ENCODE measurements around the gene DAB2IP. TPM values are rescaled to one million over a fixed set of nuclear protein-coding genes. Genes with fewer than 3 reads are reported as not detected.

The DAB2IP gene
- polyA plus RNA-seq, 1 donor from 2014 or later: not detected

Other genes with a start within 250 kb of the DAB2IP start
- gene GGTA1, start 151.8 kb upstream of the DAB2IP start, polyA plus RNA-seq: not detected

Measured in IgD-negative memory B cell (primary cell).